Spleen (tissue), 7 donors: ENCODE data around the gene TXNDC8.

Experiments
- POLR2A ChIP-seq, 3 donors: fragments of 450-650 bp; IDR thresholded peaks; one replicate each; pipeline ENCODE4 v1.5.1; 2017; ENCODE audit warnings: antibody characterized with exemption in 3 of 3, mild to moderate bottlenecking in 1 of 3
- TF ChIP-seq, protein P1 (sequence below), 11 experiments: fragments of 200-600 bp in 7 of 11; fragments of 450-650 bp in 4 of 11; sonication (generic) in 4 of 11; IDR thresholded peaks in 8 of 11; conservative IDR thresholded peaks in 3 of 11; 1 replicate in 7 of 11; 2 replicates in 4 of 11; pipeline versions ENCODE4 v1.4.0 to v1.8.0; 2016 to 2021; ENCODE audit warnings: antibody characterized with exemption in 11 of 11, inconsistent platforms in 4 of 11, mild to moderate bottlenecking in 1 of 11
- donor health status: DM: no; HTN: no; CAD: no; lungs with moderate emphysema.
- donor health status: DM: no; HTN: no; CAD: no.
- donor health status: DM: no; HTN: no; CAD: no.

DNA sequence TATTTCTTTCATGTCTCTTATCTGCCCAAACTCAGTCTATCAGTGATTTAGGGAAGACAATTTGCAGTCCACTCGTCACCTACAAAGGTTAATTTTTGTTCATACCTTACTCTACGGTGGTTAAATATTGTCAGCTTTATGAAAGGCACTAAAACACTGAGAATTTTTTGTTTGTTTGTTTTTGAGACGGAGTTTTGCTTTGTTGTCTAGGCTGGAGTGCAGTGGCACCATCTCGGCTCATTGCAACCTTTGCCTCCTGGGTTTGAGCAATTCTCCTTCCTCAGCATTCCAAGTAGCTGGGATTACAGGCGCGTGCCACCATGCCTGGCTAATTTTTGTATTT is 55.0 kb downstream of the TXNDC8 start:
- TF ChIP-seq, protein P1, sequence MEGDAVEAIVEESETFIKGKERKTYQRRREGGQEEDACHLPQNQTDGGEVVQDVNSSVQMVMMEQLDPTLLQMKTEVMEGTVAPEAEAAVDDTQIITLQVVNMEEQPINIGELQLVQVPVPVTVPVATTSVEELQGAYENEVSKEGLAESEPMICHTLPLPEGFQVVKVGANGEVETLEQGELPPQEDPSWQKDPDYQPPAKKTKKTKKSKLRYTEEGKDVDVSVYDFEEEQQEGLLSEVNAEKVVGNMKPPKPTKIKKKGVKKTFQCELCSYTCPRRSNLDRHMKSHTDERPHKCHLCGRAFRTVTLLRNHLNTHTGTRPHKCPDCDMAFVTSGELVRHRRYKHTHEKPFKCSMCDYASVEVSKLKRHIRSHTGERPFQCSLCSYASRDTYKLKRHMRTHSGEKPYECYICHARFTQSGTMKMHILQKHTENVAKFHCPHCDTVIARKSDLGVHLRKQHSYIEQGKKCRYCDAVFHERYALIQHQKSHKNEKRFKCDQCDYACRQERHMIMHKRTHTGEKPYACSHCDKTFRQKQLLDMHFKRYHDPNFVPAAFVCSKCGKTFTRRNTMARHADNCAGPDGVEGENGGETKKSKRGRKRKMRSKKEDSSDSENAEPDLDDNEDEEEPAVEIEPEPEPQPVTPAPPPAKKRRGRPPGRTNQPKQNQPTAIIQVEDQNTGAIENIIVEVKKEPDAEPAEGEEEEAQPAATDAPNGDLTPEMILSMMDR (IDR thresholded peaks at IDR 0.05 in 8 of 11, conservative IDR thresholded peaks at IDR 0.05 in 3 of 11), result no peak
- TF ChIP-seq POLR2A (IDR thresholded peaks at IDR 0.05), result no peak
